PC-9 (cell line): ENCODE results near the gene MRPL28.

ENCODE experiments used
- EZH2 ChIP-seq: fragments of 200-600 bp; sonication (generic); IDR thresholded peaks from 2 replicates; pipeline ENCODE4 v1.8.0; 2017; ENCODE audit warnings: antibody characterized with exemption, low read depth
- TF ChIP-seq, protein P1 (sequence below): fragments of 200-600 bp; sonication (generic); conservative IDR thresholded peaks from 2 replicates; pipeline ENCODE4 v1.6.1; 2017; ENCODE audit warnings: mixed run types, antibody characterized with exemption, mild to moderate bottlenecking, moderate library complexity

DNA sequence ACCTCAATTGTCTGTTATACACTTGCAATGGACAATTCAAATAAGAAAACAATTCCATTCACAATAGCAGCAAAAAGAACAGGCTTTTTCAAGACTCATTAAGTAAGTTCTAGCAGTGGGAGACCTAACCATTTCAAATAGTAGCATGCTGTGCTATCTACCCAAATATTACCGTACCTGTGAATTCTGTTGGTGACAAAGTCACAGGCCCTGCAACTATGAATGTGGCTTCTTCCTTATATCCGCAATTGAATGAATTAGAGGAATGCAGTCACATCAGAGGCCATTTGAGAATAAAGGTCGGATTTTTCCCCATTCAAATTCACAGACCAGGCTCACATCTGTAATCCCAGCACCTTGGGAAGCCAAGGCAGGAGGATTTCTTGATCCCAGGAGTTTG is 25.9 kb upstream of the MRPL28 start:
- TF ChIP-seq, protein P1, sequence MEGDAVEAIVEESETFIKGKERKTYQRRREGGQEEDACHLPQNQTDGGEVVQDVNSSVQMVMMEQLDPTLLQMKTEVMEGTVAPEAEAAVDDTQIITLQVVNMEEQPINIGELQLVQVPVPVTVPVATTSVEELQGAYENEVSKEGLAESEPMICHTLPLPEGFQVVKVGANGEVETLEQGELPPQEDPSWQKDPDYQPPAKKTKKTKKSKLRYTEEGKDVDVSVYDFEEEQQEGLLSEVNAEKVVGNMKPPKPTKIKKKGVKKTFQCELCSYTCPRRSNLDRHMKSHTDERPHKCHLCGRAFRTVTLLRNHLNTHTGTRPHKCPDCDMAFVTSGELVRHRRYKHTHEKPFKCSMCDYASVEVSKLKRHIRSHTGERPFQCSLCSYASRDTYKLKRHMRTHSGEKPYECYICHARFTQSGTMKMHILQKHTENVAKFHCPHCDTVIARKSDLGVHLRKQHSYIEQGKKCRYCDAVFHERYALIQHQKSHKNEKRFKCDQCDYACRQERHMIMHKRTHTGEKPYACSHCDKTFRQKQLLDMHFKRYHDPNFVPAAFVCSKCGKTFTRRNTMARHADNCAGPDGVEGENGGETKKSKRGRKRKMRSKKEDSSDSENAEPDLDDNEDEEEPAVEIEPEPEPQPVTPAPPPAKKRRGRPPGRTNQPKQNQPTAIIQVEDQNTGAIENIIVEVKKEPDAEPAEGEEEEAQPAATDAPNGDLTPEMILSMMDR = no peak
- no peak for TF ChIP-seq EZH2
